Activated B cell treated with CpG ODN at 0.5 μM for 24 hours (primary cell): ENCODE results near the gene DNAJC18. TPM values are rescaled to one million over a fixed set of nuclear protein-coding genes. Genes with fewer than 3 reads are reported as not detected.

Source experiments
- ATAC-seq: fragments of 200-7000 bp; cut with Tn5 transposase; one replicate; pipeline ENCODE4 v1.10.0; 2021; ENCODE audit warnings: low read depth, mild to moderate bottlenecking, moderate library complexity
- CTCF ChIA-PET: fragments of 350-600 bp; sonication (Branson Sonifier 250); formaldehyde crosslinking; loops from one replicate; lab custom pipeline; 2021; ENCODE audit warnings: antibody characterized with exemption; lab: Charles Lee
- POLR2A ChIA-PET: fragments of 350-600 bp; sonication (Branson Sonifier 250); formaldehyde crosslinking; loops from one replicate; lab custom pipeline; 2021; ENCODE audit warnings: antibody characterized with exemption; lab: Charles Lee
- DNase-seq: peaks from one replicate; pipeline ENCODE4 v3.0.0; 2022
- H3K27ac Mint-ChIP-seq: one replicate; pipeline ENCODE4 v1.8.0; 2020; ENCODE audit warnings: mixed read lengths
- H3K27me3 Mint-ChIP-seq: one replicate; pipeline ENCODE4 v1.8.0; 2021; ENCODE audit warnings: mixed read lengths
- H3K36me3 Mint-ChIP-seq: one replicate; pipeline ENCODE4 v1.8.0; 2021; ENCODE audit warnings: low read depth, mixed read lengths
- H3K4me1 Mint-ChIP-seq: one replicate; pipeline ENCODE4 v1.8.0; 2021; ENCODE audit warnings: mixed read lengths
- H3K4me3 Mint-ChIP-seq: one replicate; pipeline ENCODE4 v1.8.0; 2020; ENCODE audit warnings: mild to moderate bottlenecking, mixed read lengths
- H3K9me3 Mint-ChIP-seq: one replicate; pipeline ENCODE4 v1.8.0; 2020; ENCODE audit warnings: mixed read lengths
- CTCF ChIP-seq: fragments of 200-600 bp; IDR thresholded peaks from one replicate; pipeline ENCODE4 v1.8.0; 2022; ENCODE audit warnings: antibody characterized with exemption, mild to moderate bottlenecking
- intact Hi-C: fragments of 100-400 bp; cut with micrococcal nuclease; formaldehyde crosslinking; loops from one replicate; pipeline ENCODE4 v1.15.1; 2024
- total RNA-seq: library from RNA; stranded (reverse); gene quantifications from 2 replicates; pipeline ENCODE4 v1.2.3, GENCODE V29; 2022

DNAJC18 gene
- total RNA-seq, 1 donor from 2014 or later, result 9.1 TPM

GRCh38 chr5:139393497-139394122 is 45.7 kb downstream of the DNAJC18 start:
- peaks cover 32% of the 10 kb centered on the region for H3K4me1 Mint-ChIP-seq
- no peak for ATAC-seq

GRCh38 chr5:139392678-139393496 is 46.4 kb downstream of the DNAJC18 start:
- Mint-ChIP-seq H3K27ac (peak overlapping the region; percentile 86), H3K36me3 (peaks cover 10% of the 10 kb centered on the region), H3K9me3 (no peaks in the 10 kb centered on the region), H3K4me3 (peak overlapping the region; percentile 94), H3K27me3 (no peaks in the 10 kb centered on the region), H3K4me1 (peaks cover 39% of the 10 kb centered on the region)
- ChIA-PET CTCF (interaction anchor here (1.2 to 3.4 kb wide), 4 partner anchors 15 to 51 kb away, joined by 3 to 17 read pairs (median 5); partner anchors contain the start of gene PAIP2), POLR2A (interaction anchor here (1.0 to 7.5 kb wide), 8 partner anchors 8 to 120 kb away, joined by 3 to 112 read pairs (median 9); partner anchors contain the start of genes MATR3, PAIP2 and SPATA24)
- no peak for TF ChIP-seq CTCF
- peak; percentile 89 for DNase-seq
- intact Hi-C loops, result loop anchor here (1.0 to 10.0 kb wide), 11 partner anchors 11 to 850 kb away; partner anchors contain the start of genes ETF1, HSPA9, MATR3 and PAIP2
- peak; percentile 62 for ATAC-seq

More at GRCh38 chr5:139393497-139394122, 45.7 kb downstream of the DNAJC18 start:
- ChIA-PET CTCF (interaction anchor here (1.5 to 3.4 kb wide), 3 partner anchors 16 to 52 kb away, joined by 3 to 17 read pairs (median 7); partner anchors contain the start of gene PAIP2), POLR2A (interaction anchor here (1.0 to 7.5 kb wide), 7 partner anchors 9 to 121 kb away, joined by 3 to 112 read pairs (median 11); partner anchors contain the start of genes MATR3, PAIP2 and SPATA24)
- peaks cover 10% of the 10 kb centered on the region for H3K36me3 Mint-ChIP-seq
- H3K27me3 Mint-ChIP-seq, result no peaks in the 10 kb centered on the region
- peak overlapping the region; percentile 86 for H3K27ac Mint-ChIP-seq
- DNase-seq, result no peak
- TF ChIP-seq CTCF, result no peak
- no peaks in the 10 kb centered on the region for H3K9me3 Mint-ChIP-seq
- intact Hi-C loops, result loop anchor here (2.0 to 10.0 kb wide), 5 partner anchors 196 to 851 kb away; partner anchors contain the start of genes ETF1, PURA and SIL1
- H3K4me3 Mint-ChIP-seq, result peak overlapping the region; percentile 94

- peaks cover 45% of the 10 kb centered on the region for H3K4me1 Mint-ChIP-seq
- no peak for DNase-seq
- peak overlapping the region; percentile 94 for H3K4me3 Mint-ChIP-seq
- H3K9me3 Mint-ChIP-seq, result no peaks in the 10 kb centered on the region
- ATAC-seq, result peak; percentile 18
- CTCF ChIA-PET, result interaction anchor here (1.2 to 3.4 kb wide), 3 partner anchors 15 to 50 kb away, joined by 3 to 17 read pairs (median 7); partner anchors contain the start of gene PAIP2
- peak overlapping the region; percentile 95 for H3K27ac Mint-ChIP-seq
- TF ChIP-seq CTCF, result no peak
- POLR2A ChIA-PET, result interaction anchor here (1.0 to 7.5 kb wide), 8 partner anchors 12 to 169 kb away, joined by 3 to 112 read pairs (median 9); partner anchors contain the start of genes MATR3, PAIP2, SPATA24 and UBE2D2
- H3K36me3 Mint-ChIP-seq, result peaks cover 10% of the 10 kb centered on the region
- intact Hi-C loops, result loop anchor here (1.0 to 10.0 kb wide), 11 partner anchors 12 to 850 kb away; partner anchors contain the start of genes ETF1, HSPA9, MATR3 and PAIP2
- no peaks in the 10 kb centered on the region for H3K27me3 Mint-ChIP-seq
These were observed 47.0 kb downstream of the DNAJC18 start for GRCh38 chr5:139392324-139392677.

GRCh38 chr5:139391570-139392323 is 47.6 kb downstream of the DNAJC18 start:
- TF ChIP-seq CTCF, result no peak
- H3K9me3 Mint-ChIP-seq, result no peaks in the 10 kb centered on the region
- H3K4me3 Mint-ChIP-seq, result peak overlapping the region; percentile 89
- peak; percentile 2 for ATAC-seq
- peaks cover 51% of the 10 kb centered on the region for H3K4me1 Mint-ChIP-seq
- peak overlapping the region; percentile 95 for H3K27ac Mint-ChIP-seq
- POLR2A ChIA-PET, result interaction anchor here (0.8 to 7.5 kb wide), 10 partner anchors 12 to 194 kb away, joined by 3 to 112 read pairs (median 12); partner anchors contain the start of genes MATR3, PAIP2, SIL1 and SPATA24
- peak; percentile 41 for DNase-seq
- CTCF ChIA-PET, result interaction anchor here (1.2 to 3.4 kb wide), 3 partner anchors 14 to 50 kb away, joined by 3 to 17 read pairs (median 7); partner anchors contain the start of gene PAIP2
- intact Hi-C loops, result loop anchor here (1.0 to 10.0 kb wide), 11 partner anchors 13 to 849 kb away; partner anchors contain the start of genes ETF1, HSPA9, MATR3 and PAIP2
- peaks cover 10% of the 10 kb centered on the region for H3K36me3 Mint-ChIP-seq
- H3K27me3 Mint-ChIP-seq, result no peaks in the 10 kb centered on the region
